ENCODE results near the gene EFR3B. TPM values are rescaled to one million over a fixed set of nuclear protein-coding genes. Genes with fewer than 3 reads are reported as not detected.

Gene EFR3B
- total RNA-seq, 3 donors from 2014 or later: 1.0 to 2.8 (median 1.9) TPM

GRCh38 chr2:25043241-25043867 lies 1.5 kb downstream of the EFR3B start:
- Histone ChIP-seq H3K4me1 (ENCODE audit: low read depth) (peaks cover 14% of the 10 kb centered on the region), H3K9me3 (no peaks in the 10 kb centered on the region), H3K36me3 (ENCODE audit: low read depth) (no peaks in the 10 kb centered on the region), H3K4me3 (no peak overlapping the region)
- no peak for DNase-seq
- ATAC-seq: no peak
- intact Hi-C loops (cut with DNase I, micrococcal nuclease): no loop called here
- TF ChIP-seq, protein P1, sequence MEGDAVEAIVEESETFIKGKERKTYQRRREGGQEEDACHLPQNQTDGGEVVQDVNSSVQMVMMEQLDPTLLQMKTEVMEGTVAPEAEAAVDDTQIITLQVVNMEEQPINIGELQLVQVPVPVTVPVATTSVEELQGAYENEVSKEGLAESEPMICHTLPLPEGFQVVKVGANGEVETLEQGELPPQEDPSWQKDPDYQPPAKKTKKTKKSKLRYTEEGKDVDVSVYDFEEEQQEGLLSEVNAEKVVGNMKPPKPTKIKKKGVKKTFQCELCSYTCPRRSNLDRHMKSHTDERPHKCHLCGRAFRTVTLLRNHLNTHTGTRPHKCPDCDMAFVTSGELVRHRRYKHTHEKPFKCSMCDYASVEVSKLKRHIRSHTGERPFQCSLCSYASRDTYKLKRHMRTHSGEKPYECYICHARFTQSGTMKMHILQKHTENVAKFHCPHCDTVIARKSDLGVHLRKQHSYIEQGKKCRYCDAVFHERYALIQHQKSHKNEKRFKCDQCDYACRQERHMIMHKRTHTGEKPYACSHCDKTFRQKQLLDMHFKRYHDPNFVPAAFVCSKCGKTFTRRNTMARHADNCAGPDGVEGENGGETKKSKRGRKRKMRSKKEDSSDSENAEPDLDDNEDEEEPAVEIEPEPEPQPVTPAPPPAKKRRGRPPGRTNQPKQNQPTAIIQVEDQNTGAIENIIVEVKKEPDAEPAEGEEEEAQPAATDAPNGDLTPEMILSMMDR (IDR thresholded peaks at IDR 0.05): no peak

DNA sequence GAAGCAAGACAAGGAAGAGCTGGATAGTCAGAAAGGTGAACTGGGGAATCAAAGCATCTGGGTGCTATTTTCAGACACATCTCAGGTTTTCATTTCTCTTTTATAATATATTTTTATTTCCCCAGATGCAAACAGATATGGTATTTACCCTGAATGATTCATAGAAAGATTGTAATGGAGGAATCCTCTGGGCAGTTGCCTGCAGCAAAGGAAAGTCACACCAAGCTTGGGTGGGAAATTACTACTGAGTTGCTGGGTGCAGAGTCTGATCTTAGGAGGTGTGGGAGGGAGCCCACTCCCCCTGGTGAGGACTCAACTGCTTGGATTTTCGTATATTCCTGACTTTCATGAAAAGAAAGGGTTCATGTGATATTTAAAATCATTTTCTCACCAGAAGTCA lies 2.1 kb downstream of the EFR3B start:
- intact Hi-C loops (cut with DNase I, micrococcal nuclease): no loop called here
- no peaks in the 10 kb centered on the region for H3K36me3 ChIP-seq (ENCODE audit: low read depth)
- peaks cover 14% of the 10 kb centered on the region for H3K4me1 ChIP-seq (ENCODE audit: low read depth)
- ATAC-seq (no peak), DNase-seq (no peak)
- H3K4me3 ChIP-seq: no peak overlapping the region
- TF ChIP-seq, protein P1 (IDR thresholded peaks at IDR 0.05): no peak
- H3K9me3 ChIP-seq: no peaks in the 10 kb centered on the region

DNA sequence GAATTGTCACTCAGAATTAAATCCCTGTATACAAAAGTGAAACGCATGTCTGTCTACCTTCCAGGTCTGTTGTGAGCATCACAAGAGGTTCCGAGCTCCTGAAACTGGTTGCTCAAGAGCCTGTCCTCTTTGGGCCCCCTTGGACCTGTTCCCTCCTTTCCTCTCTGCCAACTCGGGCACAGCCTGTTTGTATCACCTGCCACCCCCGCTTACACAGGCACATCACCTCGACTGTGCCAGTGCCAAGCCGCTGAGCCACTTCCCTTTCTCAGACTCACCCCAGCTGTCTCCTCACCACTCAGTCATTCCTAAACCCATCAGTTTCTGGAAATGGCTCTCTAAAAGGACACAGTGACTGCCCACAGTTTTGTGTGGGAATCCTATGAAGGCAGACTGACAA lies 3.1 kb downstream of the EFR3B start:
- ATAC-seq: no peak
- intact Hi-C loops (cut with DNase I, micrococcal nuclease): no loop called here
- no peak for DNase-seq
- TF ChIP-seq, protein P1 (IDR thresholded peaks at IDR 0.05): no peak
- peaks cover 14% of the 10 kb centered on the region for H3K4me1 ChIP-seq (ENCODE audit: low read depth)
- no peaks in the 10 kb centered on the region for H3K36me3 ChIP-seq (ENCODE audit: low read depth)
- H3K9me3 ChIP-seq: no peaks in the 10 kb centered on the region
- H3K4me3 ChIP-seq: no peak overlapping the region

DNA sequence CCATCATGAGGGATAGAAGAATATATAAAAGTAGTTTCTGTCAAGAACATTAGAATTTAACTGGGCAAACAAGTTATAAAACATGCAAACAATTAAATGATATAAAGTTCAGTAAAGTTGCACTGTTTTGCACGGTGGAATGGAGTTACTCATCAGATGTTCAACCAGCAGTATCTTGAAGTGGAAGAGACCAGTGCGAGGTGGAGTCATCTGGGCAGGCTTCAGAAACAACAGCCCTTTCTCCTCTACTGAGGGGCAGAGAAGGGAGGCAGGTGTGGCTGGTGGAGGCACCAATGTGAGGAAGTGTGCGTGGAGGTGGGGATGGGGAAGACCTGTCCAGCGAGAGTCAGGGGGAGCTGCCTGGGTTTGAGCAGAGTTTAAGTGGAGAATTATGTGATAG lies 7.5 kb downstream of the EFR3B start:
- intact Hi-C loops (cut with DNase I, micrococcal nuclease): no loop called here
- Histone ChIP-seq H3K4me3 (no peak overlapping the region), H3K36me3 (ENCODE audit: low read depth) (no peaks in the 10 kb centered on the region), H3K9me3 (no peaks in the 10 kb centered on the region), H3K4me1 (ENCODE audit: low read depth) (no peaks in the 10 kb centered on the region)
- ATAC-seq (no peak), DNase-seq (no peak)
- TF ChIP-seq, protein P1 (IDR thresholded peaks at IDR 0.05): no peak

DNA sequence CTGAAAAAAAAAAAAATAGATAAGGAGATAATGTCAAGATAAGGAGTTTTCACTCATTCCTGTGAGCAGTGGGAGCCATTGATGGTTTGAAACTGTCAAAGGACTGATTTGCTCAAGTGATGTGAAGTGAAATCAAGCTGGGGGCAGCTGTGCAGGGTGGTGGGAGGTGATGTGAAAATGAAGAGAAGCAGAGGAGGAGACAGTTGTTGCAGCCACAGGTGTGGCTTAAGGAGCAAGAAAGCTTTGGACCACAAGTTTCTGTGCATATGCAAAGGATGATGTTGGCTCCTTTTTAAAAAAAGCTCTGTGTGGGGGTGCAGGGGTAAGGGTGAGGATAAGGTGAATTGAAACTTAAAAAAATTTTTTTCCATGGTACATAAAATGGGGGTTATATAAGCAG lies 8.3 kb downstream of the EFR3B start:
- intact Hi-C loops (cut with DNase I, micrococcal nuclease): no loop called here
- H3K36me3 ChIP-seq (ENCODE audit: low read depth): no peaks in the 10 kb centered on the region
- DNase-seq (no peak), ATAC-seq (no peak)
- TF ChIP-seq, protein P1 (IDR thresholded peaks at IDR 0.05): no peak
- H3K4me1 ChIP-seq (ENCODE audit: low read depth): no peaks in the 10 kb centered on the region
- H3K9me3 ChIP-seq: no peaks in the 10 kb centered on the region
- H3K4me3 ChIP-seq: no peak overlapping the region

- intact Hi-C loops (cut with DNase I, micrococcal nuclease): no loop called here
- Histone ChIP-seq H3K9me3 (no peaks in the 10 kb centered on the region), H3K36me3 (ENCODE audit: low read depth) (no peaks in the 10 kb centered on the region), H3K4me1 (ENCODE audit: low read depth) (no peaks in the 10 kb centered on the region), H3K4me3 (no peak overlapping the region)
- ATAC-seq (no peak), DNase-seq (no peak)
- TF ChIP-seq, protein P1 (IDR thresholded peaks at IDR 0.05): no peak
Measured at GRCh38 chr2:25053041-25053440, 11.2 kb downstream of the EFR3B start.

Data from mucosa of descending colon (tissue), 3 donors.